HG03520 (cell line): Measurements from ENCODE around the gene SHROOM3.
"Not testable (repeated sequence)": the region's sequence is repeated elsewhere in the genome, so short reads cannot be mapped to it uniquely, and the experiment has no call there.

Experiments used
- ATAC-seq: cut with Tn5 transposase; IDR thresholded peaks from one replicate; pipeline ENCODE4 v1.9.1; 2021; ENCODE audit warnings: mild to moderate bottlenecking, moderate library complexity; ENCODE audit not compliant: unreplicated experiment

SHROOM3 gene

DNA sequence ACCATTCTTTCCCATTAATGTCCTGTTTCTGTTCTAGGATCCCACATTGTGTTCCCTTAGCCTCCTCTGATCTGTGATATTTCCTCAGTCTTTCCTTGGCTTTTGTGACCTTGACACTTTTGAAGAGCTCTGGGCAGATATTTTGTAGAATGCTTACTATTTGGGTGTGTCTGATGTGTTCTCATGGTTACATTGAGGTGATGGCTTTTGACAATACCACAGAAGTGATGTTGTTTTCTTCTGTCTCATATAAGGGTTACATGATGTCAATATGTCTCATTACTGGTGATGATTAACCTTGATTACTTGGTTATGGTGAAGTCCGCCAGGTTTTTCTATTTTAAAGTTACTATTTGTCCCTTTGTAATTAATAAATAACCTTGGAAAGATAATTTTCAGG, 279.2 kb downstream of the SHROOM3 start:
- ATAC-seq: no peak

DNA sequence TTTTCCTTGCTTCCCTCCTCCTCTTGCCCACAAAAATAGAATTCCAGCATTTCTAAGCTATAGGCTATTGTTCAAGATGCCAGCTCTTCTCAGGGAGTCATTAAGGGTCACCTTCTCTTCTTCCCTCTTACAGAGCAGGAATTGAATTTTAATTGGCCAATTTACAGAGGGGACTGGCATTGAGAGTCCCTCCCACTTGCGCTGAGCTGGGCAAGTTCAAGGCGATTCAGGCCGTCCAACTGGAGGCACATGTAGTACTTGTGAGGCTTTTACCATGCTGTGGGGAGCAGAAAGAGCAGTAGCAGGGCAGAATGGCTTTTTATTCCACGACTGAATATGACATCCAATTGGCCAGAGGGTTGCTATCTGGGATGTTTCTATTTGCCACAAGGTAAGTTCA, 281.0 kb downstream of the SHROOM3 start:
- ATAC-seq: no peak

DNA sequence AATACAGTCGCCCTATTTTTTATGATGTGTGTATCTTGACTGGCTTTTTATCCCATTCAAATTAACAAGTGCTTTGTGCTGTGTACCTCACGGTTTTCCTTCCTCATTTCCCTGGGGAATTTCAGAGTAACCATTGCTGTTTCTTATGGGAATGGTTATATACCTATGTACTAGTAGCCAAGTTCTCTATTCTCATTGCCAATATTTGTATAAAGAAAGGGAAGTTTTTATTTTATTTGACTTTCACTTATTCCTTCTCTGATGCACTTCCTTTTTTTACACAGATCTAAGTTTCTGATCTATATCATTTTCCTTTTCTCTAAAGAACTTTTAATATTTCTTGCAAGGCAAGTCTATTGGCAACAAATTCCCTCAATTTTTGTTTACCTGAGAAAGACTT, 281.6 kb downstream of the SHROOM3 start:
- ATAC-seq: no peak

DNA sequence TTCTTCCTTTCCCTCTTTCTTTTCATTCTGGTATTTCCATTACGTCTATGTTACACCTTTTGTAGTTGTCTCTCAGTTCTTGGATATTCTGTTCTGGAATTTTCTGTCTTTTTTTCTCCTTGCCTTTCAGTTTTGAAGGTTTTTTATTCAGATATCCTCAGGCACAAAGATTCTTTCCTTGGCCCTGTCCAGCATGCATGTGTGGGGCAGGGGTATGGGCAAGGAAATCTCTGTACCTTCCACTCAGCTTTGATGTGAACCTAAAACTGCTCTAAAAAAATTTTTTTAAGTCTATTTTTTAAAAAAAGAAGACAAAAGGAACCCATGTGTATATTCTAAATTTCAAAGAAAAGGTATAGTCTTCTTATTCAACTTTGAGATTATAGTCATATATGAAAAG, 282.4 kb downstream of the SHROOM3 start:
- ATAC-seq: no peak

- ATAC-seq: no peak
Measured at GRCh38 chr4:76718021-76718420, 283.0 kb downstream of the SHROOM3 start.

GRCh38 chr4:76718831-76719230, 283.8 kb downstream of the SHROOM3 start:
- no peak for ATAC-seq

GRCh38 chr4:76720121-76720520, 285.1 kb downstream of the SHROOM3 start:
- no peak for ATAC-seq

DNA sequence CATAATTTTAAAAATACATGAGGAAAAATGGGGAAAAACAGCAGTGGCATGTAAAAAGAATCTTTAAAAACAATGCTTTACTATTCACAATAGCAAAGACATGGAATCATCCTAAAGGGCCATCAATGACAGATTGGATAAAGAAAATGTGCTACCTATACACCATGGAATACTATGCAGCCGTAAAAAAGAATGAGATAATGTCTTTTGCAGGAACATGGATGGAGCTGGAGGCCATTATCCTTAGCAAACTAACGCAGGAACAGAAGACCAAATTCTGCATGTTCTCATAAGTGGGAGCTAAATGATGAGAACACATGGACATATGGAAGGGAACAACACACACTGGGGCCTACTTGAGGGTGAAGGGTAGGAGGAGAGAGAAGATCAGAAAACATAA, 287.1 kb downstream of the SHROOM3 start:
- not testable (repeated sequence) for ATAC-seq

- ATAC-seq: no peak
Measured at GRCh38 chr4:76722838-76723237, 287.8 kb downstream of the SHROOM3 start.

- ATAC-seq: no peak
Measured at GRCh38 chr4:76723373-76723772, 288.3 kb downstream of the SHROOM3 start.

GRCh38 chr4:76723924-76724323, 288.9 kb downstream of the SHROOM3 start:
- ATAC-seq: no peak

GRCh38 chr4:76725039-76725438, 290.0 kb downstream of the SHROOM3 start:
- no peak for ATAC-seq

DNA sequence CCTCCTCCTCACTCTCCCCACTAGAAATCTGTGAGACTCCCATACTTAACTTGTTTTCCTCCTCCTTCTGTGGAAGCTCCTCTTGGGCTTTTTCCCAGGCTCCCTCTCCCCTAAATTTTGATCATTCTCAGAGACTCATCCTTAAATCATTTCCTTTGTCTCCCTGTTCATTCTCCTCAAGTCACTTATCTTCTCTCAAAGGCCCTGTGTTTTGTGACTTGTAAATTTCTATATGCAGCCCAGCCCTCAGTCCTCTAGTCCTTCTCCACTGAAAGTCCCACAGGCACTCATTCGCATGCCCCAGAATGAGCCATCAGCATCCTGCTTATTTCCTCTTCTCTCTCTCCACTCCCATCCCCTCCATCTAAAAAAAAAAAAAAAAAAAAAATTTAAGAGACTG, 291.1 kb downstream of the SHROOM3 start:
- ATAC-seq: no peak

- no peak for ATAC-seq
Measured at GRCh38 chr4:76726631-76727030, 291.6 kb downstream of the SHROOM3 start.

- ATAC-seq: not testable (repeated sequence)
Measured at GRCh38 chr4:76727934-76728333, 292.9 kb downstream of the SHROOM3 start.

DNA sequence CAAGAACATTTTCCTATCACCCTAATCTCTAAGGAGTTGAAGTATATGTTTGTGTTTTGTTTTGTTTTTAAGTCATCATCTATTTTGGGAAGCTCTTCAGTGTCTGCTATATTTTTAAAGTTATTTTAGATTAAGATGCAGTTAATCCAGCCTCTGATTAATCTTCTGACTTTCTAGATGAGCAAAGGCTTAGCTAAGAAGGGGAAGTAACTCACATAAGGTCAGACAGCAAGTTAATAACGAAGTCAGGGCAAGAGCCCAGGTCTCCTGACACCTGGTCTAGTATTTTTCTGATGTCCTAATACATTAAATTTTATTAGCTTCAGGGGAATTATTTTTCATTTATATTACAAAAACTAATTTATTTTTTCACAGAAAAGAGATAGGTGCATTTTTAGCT, 294.4 kb downstream of the SHROOM3 start:
- no peak for ATAC-seq

DNA sequence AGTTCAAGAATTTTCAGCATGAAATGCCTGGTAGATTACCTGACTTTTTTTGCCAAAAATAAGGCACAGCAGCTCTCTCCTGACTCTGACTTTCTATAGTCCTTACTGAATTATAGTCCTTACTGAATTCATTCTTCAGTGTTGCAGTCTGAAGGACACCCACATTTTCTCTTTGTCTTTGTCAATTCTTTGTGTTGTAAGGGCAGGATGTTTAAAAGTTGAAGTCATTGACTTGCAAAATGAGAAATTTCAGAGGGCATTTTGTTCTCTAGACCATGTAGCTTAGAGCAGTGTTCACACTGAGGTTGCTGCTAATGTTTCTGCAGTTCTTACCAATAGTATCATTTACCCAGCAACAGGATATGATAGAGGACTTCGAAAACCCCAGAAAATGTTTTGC, 295.0 kb downstream of the SHROOM3 start:
- ATAC-seq: no peak

DNA sequence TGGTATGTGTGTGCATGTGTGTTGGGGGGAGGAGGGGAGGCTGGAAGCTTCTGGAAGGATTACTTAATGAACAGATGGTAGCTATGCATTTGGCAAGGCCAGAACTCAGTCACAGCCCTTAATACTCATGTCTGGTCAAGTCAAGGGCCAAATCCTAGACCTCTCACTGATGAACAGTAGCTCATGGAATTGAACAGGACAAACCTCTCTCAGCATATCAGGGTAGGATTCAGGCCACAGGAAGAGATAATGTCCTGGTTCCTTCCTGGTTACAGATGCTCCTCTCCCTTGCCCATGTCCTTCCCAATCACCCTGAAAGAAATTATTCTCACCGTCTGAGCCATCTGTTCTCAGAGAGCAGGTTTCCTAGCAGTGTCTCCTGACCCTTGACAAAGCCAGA, 297.2 kb downstream of the SHROOM3 start:
- ATAC-seq: no peak

DNA sequence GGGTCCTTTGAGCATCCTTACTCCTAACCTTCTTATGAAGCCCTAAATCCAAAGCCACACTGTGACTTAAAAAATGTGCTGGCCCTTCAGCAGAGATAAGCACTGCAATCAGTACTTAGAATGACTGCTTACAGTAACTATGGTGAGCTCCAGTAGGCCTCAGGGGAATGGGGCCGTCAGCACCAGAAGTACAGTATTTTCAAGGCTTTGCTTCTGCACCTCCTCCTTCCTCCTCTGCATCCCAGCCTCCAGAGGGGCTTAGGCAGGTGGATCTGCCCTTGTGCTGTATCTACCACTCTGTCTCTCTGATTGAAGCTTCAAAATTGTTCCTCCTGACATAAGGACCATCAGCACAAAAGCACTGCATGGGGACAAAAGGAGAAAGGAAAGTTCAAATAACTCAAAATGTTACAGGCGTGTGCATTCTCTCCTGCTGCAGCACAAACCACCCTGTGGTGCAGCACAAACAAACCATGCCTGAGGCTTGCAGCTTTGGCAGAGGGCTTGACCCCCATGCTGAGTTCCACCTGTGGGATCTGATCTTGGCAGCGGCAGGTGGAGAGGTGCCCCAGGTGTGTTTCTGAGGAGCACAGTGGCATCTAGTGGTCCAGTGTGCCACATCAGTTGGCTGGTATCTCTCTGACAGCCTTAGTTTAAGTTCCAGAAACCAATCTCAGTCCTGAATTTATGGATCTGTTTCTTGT, 298.2 kb downstream of the SHROOM3 start:
- ATAC-seq: no peak

DNA sequence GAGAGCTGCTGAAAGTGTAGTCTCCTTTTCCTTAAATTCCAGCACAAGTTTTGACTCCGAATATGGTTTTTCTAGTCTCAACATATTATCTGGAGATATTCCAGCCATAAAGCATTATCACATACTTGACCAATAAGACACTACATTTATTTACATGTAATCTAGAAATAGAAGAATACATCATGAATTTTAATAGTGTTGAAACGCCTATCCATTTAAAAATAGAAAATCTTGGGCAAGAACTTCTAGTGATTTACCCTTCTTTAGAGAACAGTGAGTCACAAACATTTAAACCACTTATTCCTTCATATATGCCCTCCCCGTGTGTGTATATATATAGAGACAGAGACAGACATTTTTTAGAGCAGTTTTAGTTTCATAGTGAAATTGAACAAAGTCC, 301.4 kb downstream of the SHROOM3 start:
- ATAC-seq: no peak

- ATAC-seq: no peak
Measured at GRCh38 chr4:76737180-76737579, 302.2 kb downstream of the SHROOM3 start.

- ATAC-seq: no peak
Measured at GRCh38 chr4:76737771-76738085, 302.7 kb downstream of the SHROOM3 start.
